ES-I3 (cell line): ENCODE measurements around the gene TMBIM6.

ENCODE experiments used
- H3K36me3 ChIP-seq: 2 replicates; pipeline ENCODE4 v1.6.1; 2013; ENCODE audit warnings: mild to moderate bottlenecking, low read length, control low read depth, moderate library complexity; ENCODE audit not compliant: insufficient read depth
- H3K4me1 ChIP-seq: 2 replicates; pipeline ENCODE4 v1.6.1; 2013; ENCODE audit warnings: mild to moderate bottlenecking, control low read depth, low read length; ENCODE audit not compliant: insufficient read depth
- H3K9ac ChIP-seq: 2 replicates; pipeline ENCODE4 v1.6.1; 2013; ENCODE audit warnings: low read depth, mild to moderate bottlenecking, low read length, moderate library complexity
- H3K9me3 ChIP-seq: 2 replicates; pipeline ENCODE4 v1.6.1; 2013; ENCODE audit warnings: mild to moderate bottlenecking, low read length, moderate library complexity; ENCODE audit not compliant: control insufficient read depth, insufficient read depth

The TMBIM6 gene, protein sequence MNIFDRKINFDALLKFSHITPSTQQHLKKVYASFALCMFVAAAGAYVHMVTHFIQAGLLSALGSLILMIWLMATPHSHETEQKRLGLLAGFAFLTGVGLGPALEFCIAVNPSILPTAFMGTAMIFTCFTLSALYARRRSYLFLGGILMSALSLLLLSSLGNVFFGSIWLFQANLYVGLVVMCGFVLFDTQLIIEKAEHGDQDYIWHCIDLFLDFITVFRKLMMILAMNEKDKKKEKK

DNA sequence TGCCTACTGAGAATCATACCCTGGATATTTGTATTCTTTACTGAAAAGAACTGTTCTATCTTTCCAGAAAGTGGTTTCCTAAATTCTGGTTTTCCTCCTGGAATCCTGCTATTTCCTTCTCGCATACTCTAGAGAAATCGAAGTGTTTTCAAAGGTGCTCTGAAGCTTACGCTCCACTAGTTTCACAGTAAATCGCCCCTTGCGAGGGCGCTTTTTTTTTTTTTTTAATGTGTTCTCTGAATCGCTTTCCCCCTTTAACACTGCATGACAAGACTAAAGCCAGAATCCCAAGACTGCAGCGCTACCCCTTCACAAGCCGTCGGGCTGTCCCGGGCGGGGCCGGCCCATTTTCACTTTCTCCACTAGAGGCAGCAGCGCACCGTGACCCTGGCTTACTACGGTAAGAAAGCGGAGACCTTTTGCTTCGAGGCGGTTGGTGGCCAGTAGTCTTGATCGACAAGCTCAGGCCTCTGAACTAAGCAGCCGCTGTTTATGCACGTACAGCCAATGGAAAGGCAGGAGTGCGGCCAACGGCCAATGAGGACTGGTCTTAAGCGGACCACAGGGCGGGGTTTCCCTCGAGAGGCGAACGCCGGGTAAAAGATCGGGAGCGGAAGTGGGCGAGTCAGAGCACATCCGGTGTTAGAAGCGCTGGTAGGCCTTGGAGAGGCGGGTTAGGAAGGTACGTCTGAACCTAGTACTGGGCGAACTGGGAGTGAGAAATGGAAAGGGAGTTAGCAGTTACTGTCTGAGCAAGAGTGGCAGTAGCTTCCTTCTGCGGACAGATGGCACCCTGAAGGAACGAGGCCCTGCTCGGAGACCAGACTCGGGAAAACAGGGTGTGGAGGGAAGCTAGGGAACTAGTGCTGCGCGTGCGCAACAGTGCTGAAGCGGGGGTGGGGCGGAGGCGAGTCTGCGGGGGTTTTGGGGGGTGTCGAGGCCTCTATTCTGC is at the start of gene TMBIM6:
Gene TMBIM6, plus strand, starts transcription at position 628 of the 952 bp plus-strand sequence. CDS start 10,937 bp downstream, outside the sequence.
- H3K36me3 ChIP-seq, result peaks cover 5% of the 10 kb centered on the region; the same call in 1 of the 2 replicates
- H3K4me1 ChIP-seq, result peaks cover 3% of the 10 kb centered on the region; the same call in 1 of the 2 replicates
- H3K9me3 ChIP-seq, result no peaks in the 10 kb centered on the region
- peak within 1 kb of the TSS; percentile 77 for H3K9ac ChIP-seq

DNA sequence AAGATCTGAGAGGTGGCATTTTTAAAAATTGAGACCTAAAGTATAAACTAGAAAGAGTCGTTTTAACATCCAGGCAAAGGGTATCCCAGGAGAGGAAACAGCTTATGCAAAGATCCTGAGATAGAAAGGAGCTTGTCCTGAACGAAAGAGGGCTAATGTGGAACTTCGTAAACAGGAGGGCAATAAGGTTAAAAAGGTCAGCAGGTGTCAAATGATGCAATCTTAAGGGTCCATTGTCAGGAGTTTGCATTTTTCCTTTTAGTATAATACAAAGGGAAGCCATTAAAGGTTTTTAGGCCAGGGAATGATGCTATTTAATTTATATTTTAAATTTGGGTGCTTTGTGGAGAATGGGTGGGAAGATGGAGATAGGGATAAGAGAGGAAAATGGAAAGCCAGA is 48.5 kb upstream of the TMBIM6 start:
- Histone ChIP-seq H3K4me1 (peaks cover 26% of the 10 kb centered on the region), H3K36me3 (no peaks in the 10 kb centered on the region), H3K9ac (no peak overlapping the region), H3K9me3 (no peaks in the 10 kb centered on the region)

DNA sequence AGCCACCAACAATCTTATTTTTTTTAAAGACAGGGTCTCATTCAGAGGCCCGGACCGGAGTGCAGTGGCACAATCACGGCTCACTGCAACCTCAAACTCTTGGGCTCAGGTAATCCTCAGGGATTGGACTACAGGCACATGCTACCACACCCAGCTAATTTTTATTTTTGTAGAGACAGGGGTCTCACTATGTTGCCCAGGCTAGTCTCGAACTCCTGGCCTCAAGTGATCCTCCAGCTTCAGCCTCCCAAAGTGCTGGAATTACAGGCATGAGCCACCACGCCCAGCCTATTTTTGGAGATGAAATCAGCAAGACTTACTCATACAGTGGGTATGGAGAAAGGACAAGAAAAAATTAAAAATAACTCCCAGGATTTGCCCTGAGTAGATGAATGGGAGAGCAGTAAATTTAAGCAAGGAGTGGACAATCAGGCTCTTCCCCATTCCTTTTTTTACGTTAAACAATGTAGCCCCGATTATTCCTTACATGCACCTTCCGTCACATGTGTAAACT is 47.4 kb upstream of the TMBIM6 start:
- Histone ChIP-seq H3K9ac (no peak overlapping the region), H3K9me3 (no peaks in the 10 kb centered on the region), H3K36me3 (no peaks in the 10 kb centered on the region), H3K4me1 (peaks cover 33% of the 10 kb centered on the region)

DNA sequence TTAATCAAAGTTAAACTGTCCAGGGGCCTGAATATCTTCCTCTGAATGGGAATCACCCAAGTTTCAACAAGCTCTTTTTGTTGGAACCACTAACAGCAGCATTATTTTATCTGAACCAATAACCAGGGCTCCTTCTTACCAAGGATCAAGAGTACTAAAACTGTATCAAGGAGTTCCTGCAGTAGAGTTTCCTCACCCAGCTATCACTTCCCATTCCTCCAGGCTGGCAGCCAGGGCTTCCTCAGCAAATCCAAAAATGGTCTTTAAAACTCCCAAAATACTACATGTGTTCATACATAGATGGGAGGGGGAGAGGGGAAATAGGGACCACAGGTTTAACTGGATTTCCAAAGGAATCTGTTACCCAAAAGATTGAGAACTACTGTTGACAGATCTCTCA is 44.6 kb upstream of the TMBIM6 start:
- peaks cover 42% of the 10 kb centered on the region for H3K4me1 ChIP-seq
- H3K9ac ChIP-seq, result no peak overlapping the region
- no peaks in the 10 kb centered on the region for H3K9me3 ChIP-seq
- H3K36me3 ChIP-seq, result no peaks in the 10 kb centered on the region

DNA sequence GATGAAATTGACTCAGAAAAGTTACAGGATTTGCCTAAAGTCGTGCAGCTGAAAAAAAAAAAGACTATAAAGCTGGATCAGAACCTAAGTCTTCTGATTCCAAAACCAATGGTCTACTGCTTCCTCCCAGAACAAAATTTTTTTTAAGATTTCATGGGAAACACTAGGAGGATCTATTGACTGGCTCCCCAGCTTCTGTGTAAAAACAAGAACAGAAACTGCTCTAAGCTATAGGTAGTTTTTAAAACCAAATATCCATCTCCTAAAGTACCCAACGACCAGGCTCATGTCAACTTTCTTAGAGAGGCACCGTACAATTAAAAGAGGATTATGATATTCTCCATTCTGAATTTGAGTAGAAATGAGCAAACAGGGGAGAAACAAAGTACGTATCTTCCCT is 43.5 kb upstream of the TMBIM6 start:
- peaks cover 46% of the 10 kb centered on the region for H3K4me1 ChIP-seq
- no peaks in the 10 kb centered on the region for H3K36me3 ChIP-seq
- no peaks in the 10 kb centered on the region for H3K9me3 ChIP-seq
- H3K9ac ChIP-seq, result no peak overlapping the region

DNA sequence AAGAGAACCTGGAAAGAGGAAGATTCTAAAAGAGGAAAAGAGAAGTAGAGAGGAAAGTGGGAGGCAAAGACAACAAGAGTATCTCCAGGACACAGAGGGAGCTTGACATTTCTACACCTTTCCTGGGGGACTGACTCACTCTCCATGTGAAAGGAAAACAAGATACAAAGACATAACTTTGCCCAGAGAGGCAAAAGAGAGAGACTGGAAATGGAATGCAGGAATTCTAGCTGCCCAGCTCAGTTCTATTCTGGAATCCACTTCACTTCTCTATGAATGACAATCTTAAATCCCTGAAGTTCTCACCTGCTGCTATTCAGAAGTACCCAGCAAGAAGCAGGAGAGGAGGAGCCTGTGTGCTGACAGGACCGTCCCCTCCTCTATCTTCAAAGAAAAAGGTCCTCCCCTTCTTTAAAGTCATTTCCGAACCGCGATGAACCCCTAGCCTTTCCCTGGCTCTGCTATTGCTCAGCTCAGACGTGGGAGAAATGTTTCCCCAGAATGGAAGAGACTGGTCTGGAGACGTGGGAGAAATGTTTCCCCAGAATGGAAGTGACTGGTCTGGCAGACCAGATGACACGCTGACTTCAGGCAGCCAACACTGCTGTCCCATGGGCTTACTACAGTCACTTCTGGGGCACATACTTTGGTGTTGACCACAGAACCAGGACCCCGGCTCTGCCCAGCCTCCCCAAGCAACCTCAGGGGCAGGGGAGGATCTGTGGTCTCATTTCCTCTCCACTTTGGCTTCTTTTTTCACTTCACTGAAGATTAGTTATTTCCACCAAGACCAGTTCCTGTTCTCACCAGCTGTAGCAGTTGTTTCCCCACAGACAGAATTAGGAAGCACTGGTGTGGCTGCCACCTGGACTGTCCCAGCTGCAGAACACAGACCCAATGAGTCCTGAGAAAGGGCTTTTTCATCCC is 42.5 kb upstream of the TMBIM6 start:
- H3K36me3 ChIP-seq, result no peaks in the 10 kb centered on the region
- H3K9me3 ChIP-seq, result no peaks in the 10 kb centered on the region
- H3K9ac ChIP-seq, result peak overlapping the region; percentile 21; the same call in 1 of the 2 replicates
- H3K4me1 ChIP-seq, result peaks cover 56% of the 10 kb centered on the region

DNA sequence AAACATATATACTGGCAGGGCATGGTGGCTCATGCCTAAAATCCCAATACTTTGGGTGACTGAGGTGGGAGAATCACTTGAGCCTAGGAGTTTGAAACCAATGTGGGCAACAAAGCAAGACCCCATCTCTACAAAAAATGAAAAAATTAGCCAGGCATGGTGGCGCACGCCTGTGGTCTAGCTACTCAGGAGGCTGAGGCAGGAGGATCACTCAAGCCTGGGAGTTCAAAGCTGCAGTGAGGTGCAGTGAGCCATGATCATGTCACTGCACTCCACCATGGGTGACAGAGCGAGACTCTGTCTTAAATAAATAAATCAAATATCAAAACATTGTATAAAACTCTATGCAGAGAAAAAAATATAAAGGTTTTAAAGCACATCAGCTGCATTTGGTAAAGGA is 39.3 kb upstream of the TMBIM6 start:
- Histone ChIP-seq H3K9me3 (no peaks in the 10 kb centered on the region), H3K36me3 (no peaks in the 10 kb centered on the region), H3K9ac (no peak overlapping the region), H3K4me1 (peaks cover 55% of the 10 kb centered on the region)

DNA sequence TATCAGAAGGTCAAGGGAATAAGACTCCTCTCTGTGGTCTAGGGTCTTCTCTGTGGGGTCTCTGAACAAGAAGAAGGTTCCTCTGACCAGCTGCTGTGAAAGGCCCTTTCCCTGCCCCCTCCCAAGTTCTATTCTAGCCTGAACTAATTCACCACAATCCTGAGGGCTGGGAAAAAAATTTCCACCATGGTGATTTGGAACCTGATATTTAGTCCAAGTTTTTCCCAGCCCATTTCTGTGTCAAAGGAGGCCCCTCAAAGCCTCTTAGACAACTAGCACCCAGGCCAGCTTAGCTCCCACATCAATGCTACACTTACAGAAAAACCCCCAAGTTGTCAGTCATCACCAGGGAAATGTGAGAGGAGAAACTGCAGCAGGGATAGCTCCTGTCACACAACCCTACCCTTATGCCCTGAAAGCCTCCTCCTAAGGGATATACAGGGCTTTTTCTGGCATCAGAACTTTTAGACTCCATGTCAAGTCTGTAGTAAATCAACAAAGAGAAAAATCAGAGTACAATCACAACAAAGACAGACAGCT is 38.6 kb upstream of the TMBIM6 start:
- H3K9me3 ChIP-seq, result no peaks in the 10 kb centered on the region
- no peak overlapping the region for H3K9ac ChIP-seq
- peaks cover 47% of the 10 kb centered on the region for H3K4me1 ChIP-seq
- no peaks in the 10 kb centered on the region for H3K36me3 ChIP-seq

DNA sequence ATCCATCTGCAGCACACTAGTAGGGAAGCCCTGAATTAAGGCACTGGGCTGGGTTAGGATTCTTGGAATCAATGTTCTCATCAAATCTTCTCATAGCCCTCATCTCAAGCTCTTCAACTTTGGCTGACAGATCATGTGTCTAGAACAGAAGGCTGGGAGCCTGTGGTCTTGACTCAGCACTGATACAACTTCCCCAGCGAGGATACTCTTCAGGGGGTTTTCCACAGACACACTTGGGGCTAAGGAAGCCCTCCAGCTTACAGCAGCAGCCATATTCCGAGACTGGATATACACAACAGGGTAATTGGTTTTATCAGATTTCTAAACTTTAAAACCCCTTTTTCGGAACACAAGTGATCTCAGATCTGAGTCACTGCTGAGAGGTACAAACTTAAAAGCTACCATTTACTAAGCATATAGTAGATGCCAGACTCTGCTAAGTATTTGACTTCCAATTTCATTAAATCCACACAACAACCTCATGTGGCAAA is 37.7 kb upstream of the TMBIM6 start:
- Histone ChIP-seq H3K4me1 (peaks cover 40% of the 10 kb centered on the region), H3K9ac (no peak overlapping the region), H3K9me3 (no peaks in the 10 kb centered on the region), H3K36me3 (no peaks in the 10 kb centered on the region)

DNA sequence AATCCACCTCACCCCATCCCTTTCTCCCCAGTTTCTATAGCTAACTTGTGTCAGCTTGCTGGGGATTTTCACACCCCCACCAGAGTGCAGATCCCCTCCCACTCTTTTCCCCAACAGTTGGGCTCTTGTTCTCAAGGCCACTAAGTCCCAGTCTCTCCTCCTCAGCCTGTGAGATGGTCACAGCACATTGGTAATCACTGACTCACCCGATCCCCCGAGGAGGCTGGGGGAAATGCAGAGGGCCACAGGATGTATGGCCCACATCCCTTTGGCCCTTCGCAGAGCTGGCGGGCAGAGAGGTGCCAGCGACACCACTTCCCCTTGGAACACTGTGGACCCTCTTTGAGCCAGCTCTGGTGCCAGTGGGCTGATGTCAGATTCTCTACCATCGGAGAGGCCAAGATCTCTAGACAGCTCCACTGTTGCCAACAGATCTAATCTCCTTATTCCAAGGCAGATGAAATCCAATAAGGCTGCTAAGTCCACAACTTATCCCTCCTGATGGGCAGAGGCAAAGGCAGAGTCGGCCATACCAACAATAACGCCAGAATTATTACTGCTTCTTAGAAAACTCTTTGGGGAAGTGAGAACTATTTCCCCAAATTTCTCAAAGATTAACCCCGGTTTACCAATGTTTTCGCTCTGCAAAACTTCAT is 35.8 kb upstream of the TMBIM6 start:
- H3K9ac ChIP-seq, result peak overlapping the region; percentile 72; the same call in 1 of the 2 replicates
- peaks cover 30% of the 10 kb centered on the region for H3K4me1 ChIP-seq
- no peaks in the 10 kb centered on the region for H3K36me3 ChIP-seq
- no peaks in the 10 kb centered on the region for H3K9me3 ChIP-seq

DNA sequence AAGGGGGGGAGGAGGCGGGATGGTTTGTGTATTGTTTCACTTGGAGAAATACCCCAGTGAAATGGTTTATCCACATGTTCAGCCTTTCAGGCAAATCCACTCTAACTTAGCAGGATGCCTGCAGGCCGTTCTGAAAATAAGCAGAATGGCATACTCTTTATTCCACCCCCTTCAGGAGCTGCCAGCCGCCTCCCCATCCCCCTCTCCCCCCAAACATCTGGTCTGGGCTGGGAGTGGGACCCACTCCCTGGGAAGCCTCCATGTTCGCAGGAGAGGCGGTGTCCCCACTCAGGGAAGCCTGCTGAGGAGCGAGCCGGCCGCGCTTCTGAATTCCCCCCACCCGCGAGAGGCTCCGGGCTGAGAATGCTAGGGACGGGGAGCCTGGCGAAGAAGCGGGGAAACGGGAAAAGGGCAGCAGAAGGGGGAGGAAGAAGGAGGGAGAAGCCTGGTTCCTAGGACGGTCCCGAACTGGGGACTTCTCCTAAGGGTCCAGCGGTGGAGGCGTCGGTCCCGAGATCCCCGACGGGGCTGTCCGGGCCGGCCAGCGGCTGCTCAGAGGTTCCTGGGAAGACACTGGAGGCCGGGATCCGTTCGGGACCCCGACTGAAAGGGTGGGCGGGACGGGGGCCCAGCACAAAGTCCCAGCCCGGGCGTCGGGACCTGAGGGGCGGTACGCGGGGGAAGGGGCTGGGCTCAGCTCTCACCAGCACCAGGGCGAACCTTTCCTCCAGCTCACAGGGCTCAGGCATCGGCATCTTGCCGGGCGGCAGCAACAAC is 34.8 kb upstream of the TMBIM6 start:
- H3K4me1 ChIP-seq, result peaks cover 30% of the 10 kb centered on the region

DNA sequence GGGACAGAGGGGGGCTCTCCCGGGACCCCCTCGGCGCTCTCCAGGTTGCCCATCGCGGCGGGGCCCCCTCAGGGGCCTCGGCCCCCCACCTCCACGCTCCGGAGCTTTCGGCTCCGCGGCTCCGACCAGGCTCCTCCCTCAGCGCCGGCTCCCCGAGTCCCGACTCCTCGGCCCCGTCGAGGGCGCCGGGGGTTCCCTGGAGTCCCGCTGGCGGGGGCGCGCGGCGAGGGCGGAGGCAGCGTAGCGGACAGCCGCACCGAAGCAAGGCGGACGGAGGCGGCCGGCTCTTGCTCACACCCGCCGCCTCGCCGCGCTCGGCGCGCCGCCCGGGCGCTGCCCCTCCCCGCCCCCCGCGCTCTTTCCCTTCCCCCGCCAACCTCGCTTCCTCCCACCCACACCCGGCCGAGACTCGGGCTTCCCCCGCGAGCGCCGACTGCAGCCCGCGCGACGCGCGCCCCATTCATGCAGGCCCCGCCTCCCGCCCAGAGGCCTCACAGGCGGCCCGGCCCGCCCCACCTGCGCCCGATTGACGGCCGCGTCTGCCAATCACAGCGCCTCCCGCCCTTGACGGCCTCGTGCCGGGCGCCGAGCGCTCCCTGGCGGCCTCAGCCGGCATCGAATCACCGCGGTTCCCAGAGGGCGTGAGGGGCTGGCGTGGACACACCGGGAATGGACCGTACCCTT is 34.1 kb upstream of the TMBIM6 start, which contains the start of gene FMNL3:
Gene FMNL3, minus strand, starts transcription at position 278 of the 684 bp plus-strand sequence. Its CDS starts 225 bp downstream, at position 53.
- Histone ChIP-seq H3K9ac (peak within 1 kb of the TSS; percentile 72), H3K36me3 (no peaks in the 10 kb centered on the region), H3K9me3 (no peaks in the 10 kb centered on the region), H3K4me1 (peaks cover 30% of the 10 kb centered on the region)

More for the DNA sequence above, 34.8 kb upstream of the TMBIM6 start:
- Histone ChIP-seq H3K36me3 (no peaks in the 10 kb centered on the region), H3K9ac (peak overlapping the region; percentile 72), H3K9me3 (no peaks in the 10 kb centered on the region)
